Measurements from ENCODE around the gene NUP107.
"Not testable (repeated sequence)": the region's sequence is repeated elsewhere in the genome, so short reads cannot be mapped to it uniquely, and the experiment has no call there.

The NUP107 gene

GRCh38 chr12:68686595-68687521 is at the start of gene NUP107:
NUP107 (plus strand) TSS chr12:68686978; CDS start chr12:68687066, 88 bp downstream.
- peak; percentile 96 for DNase-seq (ENCODE audit: low read depth)

DNA sequence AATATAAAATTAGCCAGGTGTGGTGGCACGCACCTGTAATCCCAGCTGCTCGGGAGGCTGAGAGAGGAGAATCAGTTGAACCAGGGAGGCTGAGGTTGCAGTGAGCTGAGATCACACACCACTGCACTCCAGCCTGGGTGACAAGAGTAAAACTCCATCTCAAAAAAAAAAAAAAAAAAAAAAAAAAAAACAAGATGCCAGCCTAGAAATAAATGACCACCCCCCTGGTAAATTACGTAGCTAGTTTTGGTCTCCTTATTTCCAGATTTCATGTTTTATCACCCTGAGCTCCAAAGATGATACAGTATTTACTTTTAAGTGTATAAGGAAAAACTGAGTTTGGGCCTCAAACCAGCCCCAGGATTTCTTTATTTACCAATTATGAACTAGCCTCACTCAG is 49.3 kb upstream of the NUP107 start:
- not testable (repeated sequence) for DNase-seq (ENCODE audit: low read depth)

- no peak for DNase-seq (ENCODE audit: low read depth)
Measured at GRCh38 chr12:68638171-68638570, 48.6 kb upstream of the NUP107 start.

DNA sequence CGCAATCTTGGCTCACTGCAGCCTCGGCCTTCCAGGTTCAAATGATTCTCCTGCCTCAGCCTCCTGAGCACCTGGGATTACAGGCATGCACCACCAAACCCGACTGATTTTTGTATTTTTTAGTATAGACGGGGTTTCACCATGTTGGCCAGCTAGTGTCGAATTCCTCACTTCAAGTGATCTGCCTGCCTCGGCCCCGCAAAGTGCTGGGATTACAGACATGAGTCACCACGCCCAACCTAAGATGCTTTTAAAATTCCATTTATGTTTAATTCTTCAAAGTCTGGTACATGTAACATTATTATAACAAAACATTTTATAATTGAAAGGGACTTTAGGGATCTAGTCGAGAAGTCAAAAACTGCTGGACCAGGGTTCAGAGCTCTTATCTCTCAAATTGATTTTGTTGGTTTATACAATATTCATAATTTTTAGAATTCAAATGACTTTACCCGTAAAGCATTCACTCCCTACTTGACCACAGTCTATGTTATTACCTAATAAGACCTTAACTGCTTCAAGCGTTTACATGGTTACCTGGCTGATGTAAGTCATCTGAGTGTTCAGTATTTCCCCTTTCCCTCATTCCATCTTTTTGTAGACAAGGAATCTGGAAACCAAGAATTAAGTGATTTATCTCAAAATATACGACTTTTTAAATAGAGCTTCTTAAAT is 47.9 kb upstream of the NUP107 start:
- no peak for DNase-seq (ENCODE audit: low read depth)

DNA sequence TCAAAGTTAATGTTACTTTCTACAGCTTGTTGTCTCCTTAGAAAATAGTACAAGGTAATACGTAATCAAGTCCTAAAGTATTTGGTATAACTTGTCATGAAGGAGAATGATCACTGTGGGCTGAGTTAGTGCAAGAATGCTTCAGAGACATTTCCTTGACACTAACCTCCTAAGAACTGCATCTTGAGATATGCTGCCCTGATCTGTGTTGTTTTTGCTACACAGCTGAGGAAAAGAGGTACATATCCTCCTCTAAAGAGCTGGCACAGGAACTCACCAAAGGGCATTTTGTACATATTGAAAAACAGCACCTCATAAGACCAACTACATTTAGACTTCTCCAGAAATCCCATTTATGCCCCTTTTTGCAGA is 47.4 kb upstream of the NUP107 start:
- no peak for DNase-seq (ENCODE audit: low read depth)

DNA sequence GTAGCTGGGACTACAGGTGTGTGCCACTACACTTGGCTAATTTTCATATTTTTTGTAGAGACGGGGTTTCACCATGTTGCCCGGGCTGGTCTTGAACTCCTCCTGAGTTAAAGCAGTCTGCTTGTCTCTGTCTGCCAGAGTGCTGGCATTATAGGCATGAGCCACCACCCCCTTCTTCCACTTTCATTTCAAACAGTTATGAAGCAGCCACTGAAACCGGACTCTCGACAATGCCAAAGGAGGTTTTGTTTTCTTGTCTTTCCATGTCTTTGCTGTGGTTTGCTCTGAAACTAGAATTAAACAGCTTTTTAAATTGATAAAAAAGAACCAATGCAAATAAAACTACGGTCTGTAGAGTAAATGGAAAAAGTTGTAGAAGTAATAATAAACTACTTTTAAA is 45.6 kb upstream of the NUP107 start:
- DNase-seq (ENCODE audit: low read depth) = no peak

- DNase-seq (ENCODE audit: low read depth) = no peak
Measured at GRCh38 chr12:68646484-68646883, 40.3 kb upstream of the NUP107 start.

GRCh38 chr12:68647507-68647906 is 39.3 kb upstream of the NUP107 start:
- DNase-seq (ENCODE audit: low read depth) = no peak

DNA sequence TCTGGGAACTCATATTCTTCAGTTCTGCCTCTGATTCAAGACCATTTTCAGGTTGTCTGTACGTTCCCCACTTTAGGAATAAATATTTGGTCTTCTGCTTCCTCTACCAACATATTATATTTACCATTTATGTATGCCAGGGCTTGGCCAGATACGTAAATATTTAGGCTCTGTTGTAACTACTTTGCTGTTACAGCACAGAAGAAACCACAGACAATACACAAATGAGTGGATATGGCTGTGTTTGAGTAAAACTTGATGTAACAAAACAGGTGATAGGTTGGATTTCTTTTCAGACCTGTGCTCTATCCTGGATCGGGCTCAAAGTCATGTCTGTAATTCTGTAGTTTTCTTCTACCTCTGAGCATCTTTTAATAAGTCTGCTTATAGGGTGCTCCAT is 38.6 kb upstream of the NUP107 start:
- no peak for DNase-seq (ENCODE audit: low read depth)

DNA sequence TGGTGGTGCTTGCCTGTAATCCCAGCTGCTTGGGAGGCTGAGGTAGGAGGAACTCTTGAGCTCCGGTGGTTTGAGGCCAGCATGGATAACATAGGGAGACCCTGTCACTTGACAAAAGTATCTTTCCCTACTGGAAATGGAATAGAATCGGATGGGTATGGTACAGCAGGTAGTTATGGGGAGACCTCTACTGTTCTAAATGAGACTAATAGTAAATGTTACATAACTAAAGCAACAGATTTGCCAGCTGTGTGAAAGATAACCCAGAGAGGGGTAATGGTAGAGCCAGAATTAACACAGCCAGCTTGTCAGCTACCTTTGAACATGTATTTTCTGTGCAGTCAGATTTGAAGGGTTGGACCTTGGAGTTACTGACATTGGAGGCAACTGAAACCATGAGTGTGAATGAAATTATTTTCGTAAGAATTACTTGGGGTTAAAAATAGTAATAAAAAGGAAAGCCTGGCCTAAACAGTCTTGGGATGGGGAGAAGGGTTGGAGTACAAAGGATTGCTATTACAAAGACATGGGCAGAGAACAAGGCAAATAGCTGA is 21.7 kb upstream of the NUP107 start:
- DNase-seq (ENCODE audit: low read depth) = no peak

GRCh38 chr12:68667291-68667690 is 19.5 kb upstream of the NUP107 start:
- no peak for DNase-seq (ENCODE audit: low read depth)

DNA sequence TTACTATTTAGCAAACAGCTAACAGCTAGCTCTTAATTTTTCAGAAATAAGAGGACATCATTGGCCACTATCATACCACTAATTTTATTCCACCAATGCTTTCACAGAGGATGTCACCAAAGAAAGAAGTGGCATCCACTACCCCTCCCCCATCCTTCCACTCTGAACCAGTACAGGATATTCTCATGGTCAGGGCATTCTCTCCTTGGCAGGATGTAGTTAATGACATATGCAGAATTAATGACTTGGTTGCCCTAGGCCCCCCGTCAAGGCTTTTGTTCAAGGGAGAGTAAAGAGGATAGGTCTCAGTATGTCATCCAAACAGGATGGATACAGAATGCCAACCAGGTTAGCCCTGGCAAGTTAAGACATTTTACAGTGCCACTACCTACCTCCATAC is 18.9 kb upstream of the NUP107 start:
- no peak for DNase-seq (ENCODE audit: low read depth)

- DNase-seq (ENCODE audit: low read depth) = no peak
Measured at GRCh38 chr12:68671179-68671578, 15.6 kb upstream of the NUP107 start.

DNA sequence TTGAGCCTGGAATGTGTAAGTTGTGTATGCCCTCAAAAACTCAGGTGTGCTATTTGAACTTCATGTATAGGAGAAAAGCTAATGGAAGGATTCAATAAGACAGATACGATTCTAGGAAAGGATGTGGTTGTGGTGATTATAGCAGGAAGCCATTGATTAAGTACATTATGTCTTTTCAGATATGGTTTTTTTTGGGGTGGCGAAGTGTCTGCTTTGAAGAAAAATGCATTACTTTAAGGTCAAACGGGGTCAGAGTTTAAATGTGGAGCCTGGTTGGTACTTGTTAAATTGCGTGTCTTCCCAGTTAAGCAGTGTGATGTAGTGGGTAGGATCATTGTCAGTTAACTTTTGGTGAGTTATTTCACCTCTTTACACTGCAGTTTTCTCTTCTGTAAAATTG is 13.0 kb upstream of the NUP107 start:
- DNase-seq (ENCODE audit: low read depth) = no peak

DNA sequence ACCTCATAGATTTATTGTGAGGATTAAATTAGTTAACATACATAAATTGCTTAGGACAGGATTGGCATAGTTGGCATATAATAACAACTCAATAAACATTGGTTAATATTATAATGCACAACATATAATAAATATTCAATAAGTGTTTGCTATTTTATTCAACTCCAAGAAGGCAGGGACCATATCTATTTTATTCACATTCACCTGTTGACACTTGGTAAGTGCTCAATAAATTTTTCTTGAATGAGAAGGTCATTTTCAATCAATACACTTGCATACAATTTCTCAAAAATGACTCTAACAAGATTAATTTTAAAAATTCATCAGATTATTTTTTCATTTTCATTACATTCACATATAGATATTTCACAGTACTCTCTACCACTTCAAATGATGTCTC is 12.4 kb upstream of the NUP107 start:
- DNase-seq (ENCODE audit: low read depth) = no peak

DNA sequence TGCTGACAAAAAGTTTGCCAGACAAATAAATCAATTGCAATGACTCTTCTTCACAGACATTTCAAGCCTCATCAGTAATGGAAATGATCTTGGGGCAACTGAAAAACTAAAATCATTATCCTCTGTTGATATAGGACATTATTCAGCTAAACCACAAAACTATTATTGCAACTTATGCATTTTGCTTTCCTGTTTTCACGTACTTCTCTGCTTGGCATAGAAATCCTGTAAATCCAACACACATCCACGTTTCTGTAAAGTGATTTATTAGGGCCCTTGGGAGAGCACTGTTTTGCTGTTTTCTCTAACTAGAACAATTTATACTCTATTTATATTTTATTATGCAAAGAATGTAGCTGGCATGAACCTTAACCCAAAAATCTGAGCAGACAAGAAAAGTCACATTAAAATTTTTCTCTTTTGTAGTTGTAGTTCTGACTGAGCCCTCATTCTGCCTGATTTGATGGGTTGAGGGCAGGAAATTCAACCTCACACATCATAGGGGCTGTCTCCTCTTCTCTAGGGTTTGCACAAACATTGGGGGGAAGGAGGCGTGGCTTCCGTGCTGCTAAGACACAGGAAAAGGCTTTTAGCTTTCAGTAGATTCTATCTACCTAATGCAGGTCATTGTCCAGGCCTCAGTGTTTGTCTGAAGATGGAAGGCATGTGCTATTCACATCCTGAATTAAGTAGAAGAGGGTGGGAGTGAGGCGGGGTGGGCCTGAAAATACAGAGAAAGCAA is 11.5 kb upstream of the NUP107 start:
- no peak for DNase-seq (ENCODE audit: low read depth)

- not testable (repeated sequence) for DNase-seq (ENCODE audit: low read depth)
Measured at GRCh38 chr12:68676854-68677253, 9.9 kb upstream of the NUP107 start.

GRCh38 chr12:68686262-68686594 is 550 bp upstream of the NUP107 start:
- DNase-seq (ENCODE audit: low read depth) = no peak

- DNase-seq (ENCODE audit: low read depth) = no peak
Measured at GRCh38 chr12:68695454-68695853, 8.7 kb downstream of the NUP107 start.

GRCh38 chr12:68699486-68699885 is 12.7 kb downstream of the NUP107 start:
- DNase-seq (ENCODE audit: low read depth) = no peak

DNA sequence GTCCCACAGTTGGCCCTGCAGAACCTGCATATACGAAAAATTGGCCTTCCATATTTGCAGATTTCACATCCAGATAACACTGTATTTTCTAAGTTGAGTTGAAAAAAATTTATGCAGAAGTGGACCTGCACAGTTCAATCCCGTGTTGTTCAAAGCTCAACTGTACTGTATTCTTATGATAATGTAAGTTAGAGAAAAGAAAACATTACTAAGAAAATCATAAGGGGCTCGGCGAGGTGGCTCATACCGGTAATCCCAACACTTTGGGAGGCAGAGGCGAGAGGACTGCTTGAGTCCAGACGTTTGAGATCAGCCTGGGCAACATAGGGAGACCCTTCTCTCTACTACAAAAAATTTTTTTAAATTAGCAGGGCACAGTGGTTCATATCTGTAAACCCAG is 41.0 kb downstream of the NUP107 start:
- no peak for DNase-seq (ENCODE audit: low read depth)

GRCh38 chr12:68733661-68734071 is 46.9 kb downstream of the NUP107 start:
- DNase-seq (ENCODE audit: low read depth) = peak; percentile 61

DNA sequence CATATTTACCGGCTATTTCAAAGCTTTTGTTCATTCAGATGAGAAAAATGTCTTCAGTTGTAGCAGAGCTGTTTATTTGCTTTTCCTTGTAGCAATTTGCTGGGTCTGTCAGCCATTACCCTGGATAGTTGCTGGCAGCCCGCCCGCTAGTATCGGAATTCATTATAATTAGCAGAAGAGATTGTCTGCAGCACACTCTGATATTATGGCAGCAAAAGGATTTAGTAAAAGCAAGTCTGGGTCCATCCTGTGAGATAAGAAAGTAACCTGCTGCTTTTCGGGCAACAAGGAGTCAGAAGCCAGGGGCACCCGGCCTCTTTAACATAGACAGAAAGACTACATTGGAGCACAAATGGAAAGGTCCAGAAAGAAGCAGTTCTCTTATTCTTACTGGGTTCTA is 53.1 kb downstream of the NUP107 start:
- no peak for DNase-seq (ENCODE audit: low read depth)

All from stromal cell of bone marrow (primary cell).